Upper lobe of right lung (tissue), 1 donor: ENCODE data around the gene ANKFY1. TPM values are rescaled to one million over a fixed set of nuclear protein-coding genes. Genes with fewer than 3 reads are reported as not detected.
"Not testable (repeated sequence)": the region's sequence is repeated elsewhere in the genome, so short reads cannot be mapped to it uniquely, and the experiment has no call there.

Experiments
- ATAC-seq: fragments of 200-7000 bp; cut with Tn5 transposase; one replicate; pipeline ENCODE4 v1.9.1; 2020; ENCODE audit warnings: mild to moderate bottlenecking, moderate library complexity
- DNase-seq: peaks from one replicate; pipeline ENCODE4 v3.0.0-alpha.2; 2020
- H3K27ac ChIP-seq: fragments of 200-600 bp; one replicate; pipeline ENCODE4 v1.8.0; 2022
- H3K27me3 ChIP-seq: fragments of 200-600 bp; one replicate; pipeline ENCODE4 v1.8.0; 2022; ENCODE audit warnings: mild to moderate bottlenecking
- H3K36me3 ChIP-seq: fragments of 200-600 bp; one replicate; pipeline ENCODE4 v1.8.0; 2022
- H3K4me1 ChIP-seq: fragments of 200-600 bp; one replicate; pipeline ENCODE4 v1.8.0; 2022
- H3K4me3 ChIP-seq: fragments of 200-600 bp; one replicate; pipeline ENCODE4 v1.8.0; 2022; ENCODE audit warnings: mild to moderate bottlenecking
- H3K9me3 ChIP-seq: fragments of 200-600 bp; one replicate; pipeline ENCODE4 v1.8.0; 2022
- intact Hi-C: fragments of 100-400 bp; cut with DNase I; formaldehyde crosslinking; loops from one replicate; pipeline ENCODE4 v1.11.0; 2022
- total RNA-seq: library from RNA; stranded (reverse); fragmentation: NEBNext Ultra II Directional; extraction: Animal tissue kit (Norgen Biotek cat#: 25700); gene quantifications from one replicate; pipeline ENCODE4 v1.2.1, GENCODE V29; 2021
- TF ChIP-seq, protein P1 (sequence below): fragments of 200-600 bp; IDR thresholded peaks from one replicate; pipeline ENCODE4 v1.8.0; 2022; ENCODE audit warnings: antibody characterized with exemption
- donor health status: DM: no; HTN: yes; CAD: no; lungs with severe emphysema.

ANKFY1 gene
- total RNA-seq, 1 donor from 2014 or later, result 64.8 TPM

GRCh38 chr17:4199818-4200402 lies 63.9 kb downstream of the ANKFY1 start:
- intact Hi-C loops, result loop anchor here (2.0 kb wide), 1 partner anchor 213 kb away; no protein-coding TSS in a partner anchor
- no peaks in the 10 kb centered on the region for H3K4me1 ChIP-seq
- H3K36me3 ChIP-seq, result peaks cover 29% of the 10 kb centered on the region
- peak; percentile 63 for ATAC-seq
- no peak overlapping the region for H3K27ac ChIP-seq
- TF ChIP-seq, protein P1, sequence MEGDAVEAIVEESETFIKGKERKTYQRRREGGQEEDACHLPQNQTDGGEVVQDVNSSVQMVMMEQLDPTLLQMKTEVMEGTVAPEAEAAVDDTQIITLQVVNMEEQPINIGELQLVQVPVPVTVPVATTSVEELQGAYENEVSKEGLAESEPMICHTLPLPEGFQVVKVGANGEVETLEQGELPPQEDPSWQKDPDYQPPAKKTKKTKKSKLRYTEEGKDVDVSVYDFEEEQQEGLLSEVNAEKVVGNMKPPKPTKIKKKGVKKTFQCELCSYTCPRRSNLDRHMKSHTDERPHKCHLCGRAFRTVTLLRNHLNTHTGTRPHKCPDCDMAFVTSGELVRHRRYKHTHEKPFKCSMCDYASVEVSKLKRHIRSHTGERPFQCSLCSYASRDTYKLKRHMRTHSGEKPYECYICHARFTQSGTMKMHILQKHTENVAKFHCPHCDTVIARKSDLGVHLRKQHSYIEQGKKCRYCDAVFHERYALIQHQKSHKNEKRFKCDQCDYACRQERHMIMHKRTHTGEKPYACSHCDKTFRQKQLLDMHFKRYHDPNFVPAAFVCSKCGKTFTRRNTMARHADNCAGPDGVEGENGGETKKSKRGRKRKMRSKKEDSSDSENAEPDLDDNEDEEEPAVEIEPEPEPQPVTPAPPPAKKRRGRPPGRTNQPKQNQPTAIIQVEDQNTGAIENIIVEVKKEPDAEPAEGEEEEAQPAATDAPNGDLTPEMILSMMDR, result peak; percentile 69
- no peaks in the 10 kb centered on the region for H3K27me3 ChIP-seq
- no peaks in the 10 kb centered on the region for H3K9me3 ChIP-seq
- DNase-seq, result no peak
- no peak overlapping the region for H3K4me3 ChIP-seq

- Histone ChIP-seq H3K36me3 (peaks cover 38% of the 10 kb centered on the region), H3K4me1 (no peaks in the 10 kb centered on the region), H3K27me3 (no peaks in the 10 kb centered on the region), H3K4me3 (no peak overlapping the region), H3K27ac (no peak overlapping the region), H3K9me3 (no peaks in the 10 kb centered on the region)
- intact Hi-C loops, result loop anchor here (2.0 kb wide), 1 partner anchor 214 kb away; no protein-coding TSS in a partner anchor
- TF ChIP-seq, protein P1, result no peak
- ATAC-seq, result no peak
- DNase-seq, result no peak
These were observed 64.8 kb downstream of the ANKFY1 start for GRCh38 chr17:4198995-4199394.

DNA sequence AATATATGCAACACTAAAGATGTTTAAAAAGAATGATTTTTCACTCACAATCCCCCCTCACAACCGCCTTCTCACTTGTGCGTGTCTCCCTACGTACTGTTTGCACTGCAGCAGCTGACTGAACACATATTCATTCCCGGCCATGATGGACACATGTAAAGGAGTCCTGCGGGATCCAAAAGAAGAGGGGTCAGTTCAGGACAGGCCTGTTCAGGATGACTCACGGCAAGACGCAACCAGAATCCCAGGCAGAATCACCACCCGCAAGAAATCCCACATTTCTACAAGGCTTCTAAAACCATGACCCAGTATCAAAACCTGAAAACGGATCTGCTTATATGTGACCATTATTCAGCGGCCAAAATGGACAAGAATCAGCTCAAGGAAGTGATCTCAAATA lies 68.5 kb downstream of the ANKFY1 start:
- TF ChIP-seq, protein P1, result no peak
- Histone ChIP-seq H3K27ac (no peak overlapping the region), H3K4me1 (no peaks in the 10 kb centered on the region), H3K36me3 (peaks cover 54% of the 10 kb centered on the region), H3K9me3 (no peaks in the 10 kb centered on the region), H3K27me3 (no peaks in the 10 kb centered on the region), H3K4me3 (no peak overlapping the region)
- intact Hi-C loops, result no loop called here
- ATAC-seq (no peak), DNase-seq (no peak)

- no peaks in the 10 kb centered on the region for H3K27me3 ChIP-seq
- intact Hi-C loops, result no loop called here
- TF ChIP-seq, protein P1, result no peak
- no peaks in the 10 kb centered on the region for H3K4me1 ChIP-seq
- H3K27ac ChIP-seq, result no peak overlapping the region
- H3K36me3 ChIP-seq, result peaks cover 56% of the 10 kb centered on the region
- ATAC-seq, result no peak
- H3K4me3 ChIP-seq, result no peak overlapping the region
- H3K9me3 ChIP-seq, result no peaks in the 10 kb centered on the region
- no peak for DNase-seq
These were observed 69.0 kb downstream of the ANKFY1 start for GRCh38 chr17:4194796-4195195.

- ATAC-seq, H3K9me3 ChIP-seq, H3K4me3 ChIP-seq, H3K27ac ChIP-seq, intact Hi-C loops, H3K27me3 ChIP-seq, H3K4me1 ChIP-seq: not testable (repeated sequence)
- DNase-seq, result peak; percentile 22
- peaks cover 76% of the 10 kb centered on the region for H3K36me3 ChIP-seq
These were observed 73.0 kb downstream of the ANKFY1 start for GRCh38 chr17:4190791-4191190.

DNA sequence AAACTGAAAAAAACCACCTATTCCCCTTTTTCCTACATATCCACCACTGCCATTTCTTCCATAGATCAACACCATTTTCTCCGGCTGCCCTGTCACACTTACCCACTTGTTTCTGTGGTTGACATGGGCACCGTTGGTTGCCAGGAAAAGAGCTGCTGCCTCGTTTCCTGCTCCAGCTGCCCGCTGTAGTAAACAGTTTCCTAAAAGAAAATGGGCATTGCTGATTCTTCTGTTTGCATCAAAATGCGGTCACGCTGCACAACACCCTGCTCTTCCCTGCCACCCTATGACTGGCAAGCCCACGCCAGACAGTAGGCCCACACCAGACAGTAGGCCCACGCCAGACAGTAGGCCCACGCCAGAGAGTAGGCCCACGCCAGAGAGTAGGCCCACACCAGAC lies 74.5 kb downstream of the ANKFY1 start:
- DNase-seq, result no peak
- no peak for ATAC-seq
- Histone ChIP-seq H3K4me1 (no peaks in the 10 kb centered on the region), H3K9me3 (no peaks in the 10 kb centered on the region), H3K36me3 (peaks cover 74% of the 10 kb centered on the region), H3K4me3 (no peak overlapping the region), H3K27ac (no peak overlapping the region), H3K27me3 (no peaks in the 10 kb centered on the region)
- TF ChIP-seq, protein P1, result no peak
- intact Hi-C loops, result no loop called here
